Measurements from ENCODE around the gene PLK1.
"Not testable (repeated sequence)": the region's sequence is repeated elsewhere in the genome, so short reads cannot be mapped to it uniquely, and the experiment has no call there.

The PLK1 gene

GRCh38 chr16:23678430-23679273 is at the start of gene PLK1:
TSS of gene PLK1 (plus strand) at chr16:23678889. CDS start at chr16:23678933, 44 bp downstream.
- CTCF ChIA-PET: interaction anchor here (0.5 to 2.0 kb wide), 4 partner anchors 9 to 227 kb away, joined by 3 to 6 read pairs (median 4); no protein-coding TSS in a partner anchor
- no peaks in the 10 kb centered on the region for H3K9me3 Mint-ChIP-seq
- peaks cover 39% of the 10 kb centered on the region for H3K4me1 Mint-ChIP-seq
- peak within 1 kb of the TSS; percentile 97 for H3K4me3 Mint-ChIP-seq
- no peaks in the 10 kb centered on the region for H3K27me3 Mint-ChIP-seq
- H3K27ac Mint-ChIP-seq: peak within 1 kb of the TSS; percentile 80
- H3K36me3 Mint-ChIP-seq: peaks cover 43% of the 10 kb centered on the region
- DNase-seq: peak; percentile 93

- peaks cover 4% of the 10 kb centered on the region for H3K4me1 Mint-ChIP-seq
- no peaks in the 10 kb centered on the region for H3K27me3 Mint-ChIP-seq
- peaks cover 41% of the 10 kb centered on the region for H3K36me3 Mint-ChIP-seq
- CTCF ChIA-PET: interaction anchor here (1.2 kb wide), 1 partner anchor 12 kb away, joined by 4 read pairs; the partner anchor contains the start of genes DCTN5 and PALB2
- H3K27ac Mint-ChIP-seq: no peak overlapping the region
- DNase-seq: no peak
- H3K9me3 Mint-ChIP-seq: no peaks in the 10 kb centered on the region
- no peak overlapping the region for H3K4me3 Mint-ChIP-seq
Observed at GRCh38 chr16:23629516-23629915, 49.2 kb upstream of the PLK1 start.

- H3K4me3 Mint-ChIP-seq, CTCF ChIA-PET, H3K4me1 Mint-ChIP-seq, DNase-seq, H3K27me3 Mint-ChIP-seq, H3K9me3 Mint-ChIP-seq: not testable (repeated sequence)
- Mint-ChIP-seq H3K36me3 (peaks cover 48% of the 10 kb centered on the region), H3K27ac (peak overlapping the region; percentile 37)
Observed at GRCh38 chr16:23631874-23632273, 46.8 kb upstream of the PLK1 start.

GRCh38 chr16:23634461-23635036 is 44.1 kb upstream of the PLK1 start:
- Mint-ChIP-seq H3K9me3 (no peaks in the 10 kb centered on the region), H3K36me3 (peaks cover 36% of the 10 kb centered on the region), H3K4me3 (no peak overlapping the region), H3K27ac (no peak overlapping the region), H3K27me3 (no peaks in the 10 kb centered on the region), H3K4me1 (peaks cover 9% of the 10 kb centered on the region)
- CTCF ChIA-PET: no interaction called here
- no peak for DNase-seq

- H3K36me3 Mint-ChIP-seq: peaks cover 29% of the 10 kb centered on the region
Observed at GRCh38 chr16:23635958-23636357, 42.7 kb upstream of the PLK1 start.

GRCh38 chr16:23640615-23640930 is 38.1 kb upstream of the PLK1 start:
- H3K27me3 Mint-ChIP-seq: no peaks in the 10 kb centered on the region
- H3K4me3 Mint-ChIP-seq: peak overlapping the region; percentile 99
- H3K9me3 Mint-ChIP-seq: no peaks in the 10 kb centered on the region
- CTCF ChIA-PET: interaction anchor here (1.4 to 1.9 kb wide), 2 partner anchors 12 to 43 kb away, joined by 4 to 9 read pairs; no protein-coding TSS in a partner anchor
- DNase-seq: no peak
- H3K27ac Mint-ChIP-seq: peak overlapping the region; percentile 97
- peaks cover 31% of the 10 kb centered on the region for H3K36me3 Mint-ChIP-seq
- peaks cover 35% of the 10 kb centered on the region for H3K4me1 Mint-ChIP-seq

More at GRCh38 chr16:23635958-23636357, 42.7 kb upstream of the PLK1 start:
- no peak overlapping the region for H3K4me3 Mint-ChIP-seq
- H3K27ac Mint-ChIP-seq: peak overlapping the region; percentile 38
- CTCF ChIA-PET: no interaction called here
- peaks cover 18% of the 10 kb centered on the region for H3K4me1 Mint-ChIP-seq
- no peaks in the 10 kb centered on the region for H3K27me3 Mint-ChIP-seq
- H3K9me3 Mint-ChIP-seq: no peaks in the 10 kb centered on the region
- no peak for DNase-seq

- no peaks in the 10 kb centered on the region for H3K27me3 Mint-ChIP-seq
- CTCF ChIA-PET: interaction anchor here (1.4 to 1.9 kb wide), 2 partner anchors 12 to 44 kb away, joined by 4 to 9 read pairs; no protein-coding TSS in a partner anchor
- peak within 1 kb of the TSS; percentile 99 for H3K4me3 Mint-ChIP-seq
- H3K9me3 Mint-ChIP-seq: no peaks in the 10 kb centered on the region
- H3K4me1 Mint-ChIP-seq: peaks cover 40% of the 10 kb centered on the region
- peaks cover 31% of the 10 kb centered on the region for H3K36me3 Mint-ChIP-seq
- peak; percentile 93 for DNase-seq
- peak within 1 kb of the TSS; percentile 97 for H3K27ac Mint-ChIP-seq
Observed at GRCh38 chr16:23640931-23641765, 37.5 kb upstream of the PLK1 start, which contains the start of the genes DCTN5 and PALB2. TSS of gene DCTN5 (plus strand) at chr16:23641466. CDS start at chr16:23641543, 77 bp downstream. TSS of gene PALB2 (minus strand) at chr16:23641310. CDS start at chr16:23641157, 153 bp downstream.

- Mint-ChIP-seq H3K36me3 (peaks cover 37% of the 10 kb centered on the region), H3K4me3 (peak overlapping the region; percentile 99), H3K4me1 (peaks cover 44% of the 10 kb centered on the region), H3K27ac (peak overlapping the region; percentile 97), H3K27me3 (no peaks in the 10 kb centered on the region), H3K9me3 (no peaks in the 10 kb centered on the region)
- CTCF ChIA-PET: interaction anchor here (0.6 kb wide), 1 partner anchor 18 kb away, joined by 3 read pairs; no protein-coding TSS in a partner anchor
- no peak for DNase-seq
Observed at GRCh38 chr16:23642246-23642774, 36.4 kb upstream of the PLK1 start.

GRCh38 chr16:23650674-23651416 is 27.8 kb upstream of the PLK1 start:
- CTCF ChIA-PET: no interaction called here
- H3K27ac Mint-ChIP-seq: no peak overlapping the region

GRCh38 chr16:23651943-23652468 is 26.7 kb upstream of the PLK1 start:
- Mint-ChIP-seq H3K9me3 (no peaks in the 10 kb centered on the region), H3K27me3 (no peaks in the 10 kb centered on the region), H3K4me1 (peaks cover 11% of the 10 kb centered on the region), H3K27ac (no peak overlapping the region), H3K4me3 (no peak overlapping the region), H3K36me3 (peaks cover 41% of the 10 kb centered on the region)
- CTCF ChIA-PET: no interaction called here
- no peak for DNase-seq

More at GRCh38 chr16:23650674-23651416, 27.8 kb upstream of the PLK1 start:
- Mint-ChIP-seq H3K36me3 (peaks cover 48% of the 10 kb centered on the region), H3K27me3 (no peaks in the 10 kb centered on the region), H3K4me3 (no peak overlapping the region), H3K4me1 (peaks cover 18% of the 10 kb centered on the region), H3K9me3 (no peaks in the 10 kb centered on the region)
- no peak for DNase-seq

GRCh38 chr16:23663918-23664317 is 14.8 kb upstream of the PLK1 start:
- DNase-seq: no peak
- Mint-ChIP-seq H3K36me3 (peaks cover 75% of the 10 kb centered on the region), H3K27me3 (no peaks in the 10 kb centered on the region), H3K4me3 (no peak overlapping the region), H3K4me1 (peaks cover under 1% of the 10 kb centered on the region), H3K9me3 (no peaks in the 10 kb centered on the region), H3K27ac (no peak overlapping the region)
- CTCF ChIA-PET: interaction anchor here (0.9 kb wide), 1 partner anchor 66 kb away, joined by 3 read pairs; no protein-coding TSS in a partner anchor

- CTCF ChIA-PET: interaction anchor here (0.9 kb wide), 1 partner anchor 355 kb away, joined by 3 read pairs; no protein-coding TSS in a partner anchor
- no peaks in the 10 kb centered on the region for H3K27me3 Mint-ChIP-seq
- peaks cover 15% of the 10 kb centered on the region for H3K4me1 Mint-ChIP-seq
Observed at GRCh38 chr16:23666571-23667354, 11.9 kb upstream of the PLK1 start.

More at GRCh38 chr16:23666571-23667354, 11.9 kb upstream of the PLK1 start:
- H3K4me3 Mint-ChIP-seq: no peak overlapping the region
- peak overlapping the region; percentile 6 for H3K27ac Mint-ChIP-seq
- peaks cover 68% of the 10 kb centered on the region for H3K36me3 Mint-ChIP-seq
- no peaks in the 10 kb centered on the region for H3K9me3 Mint-ChIP-seq
- DNase-seq: no peak
